ENCODE measurements around the gene DNASE2.
"Not testable (repeated sequence)": the region's sequence is repeated elsewhere in the genome, so short reads cannot be mapped to it uniquely, and the experiment has no call there.

The DNASE2 gene

DNA sequence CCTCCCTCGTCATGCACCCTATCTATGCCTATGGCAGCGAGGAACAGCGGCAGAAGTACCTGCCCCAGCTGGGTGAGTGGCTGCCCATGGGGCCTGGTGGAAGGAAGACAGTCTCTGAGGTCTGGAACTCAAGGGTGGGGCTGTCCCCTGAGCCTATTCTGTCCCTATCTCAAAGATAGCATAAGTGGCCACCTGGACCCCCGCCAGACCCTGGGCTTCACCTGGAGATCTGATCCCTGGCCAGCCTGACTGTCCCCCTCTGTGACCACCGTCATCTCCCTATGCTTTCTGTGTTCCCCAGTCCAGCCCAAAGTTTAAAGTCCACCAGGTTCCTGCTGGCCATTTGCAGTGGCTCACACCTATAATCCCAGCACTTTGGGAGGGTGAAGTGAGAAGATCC is 12.3 kb upstream of the DNASE2 start:
- Mint-ChIP-seq H3K36me3 (ENCODE audit: low read depth) (peaks cover 18% of the 10 kb centered on the region), H3K4me3 (peak overlapping the region; percentile 50), H3K4me1 (ENCODE audit: low read depth) (peaks cover 17% of the 10 kb centered on the region), H3K27ac (no peak overlapping the region), H3K9me3 (no peaks in the 10 kb centered on the region), H3K27me3 (ENCODE audit: low read depth) (no peaks in the 10 kb centered on the region)

DNA sequence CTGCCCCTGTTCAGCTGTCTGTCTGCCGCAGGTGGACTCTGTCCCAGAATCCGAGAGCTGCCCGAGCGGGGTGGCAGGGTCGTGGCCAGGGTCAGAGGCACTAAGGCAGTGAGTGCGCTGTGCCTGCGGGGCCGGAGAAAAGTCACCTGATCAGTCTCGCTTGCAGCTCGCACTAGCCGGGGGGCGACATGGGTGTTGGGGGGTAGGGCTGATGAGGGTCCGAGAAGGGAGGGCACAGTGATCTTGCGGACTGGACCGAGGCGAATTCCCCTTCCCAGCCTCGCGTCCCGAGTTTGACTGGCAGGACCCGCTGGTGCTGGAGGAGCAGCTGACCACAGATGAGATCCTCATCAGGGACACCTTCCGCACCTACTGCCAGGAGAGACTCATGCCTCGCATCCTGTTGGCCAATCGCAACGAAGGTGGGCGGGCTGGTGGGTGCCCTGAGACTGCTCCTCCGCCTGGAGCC is 10.3 kb upstream of the DNASE2 start:
- Mint-ChIP-seq H3K4me1 (ENCODE audit: low read depth) (peaks cover 12% of the 10 kb centered on the region), H3K9me3 (no peaks in the 10 kb centered on the region), H3K27ac (peak overlapping the region; percentile 70), H3K4me3 (peak overlapping the region; percentile 84), H3K27me3 (ENCODE audit: low read depth) (no peaks in the 10 kb centered on the region), H3K36me3 (ENCODE audit: low read depth) (peaks cover 18% of the 10 kb centered on the region)

DNA sequence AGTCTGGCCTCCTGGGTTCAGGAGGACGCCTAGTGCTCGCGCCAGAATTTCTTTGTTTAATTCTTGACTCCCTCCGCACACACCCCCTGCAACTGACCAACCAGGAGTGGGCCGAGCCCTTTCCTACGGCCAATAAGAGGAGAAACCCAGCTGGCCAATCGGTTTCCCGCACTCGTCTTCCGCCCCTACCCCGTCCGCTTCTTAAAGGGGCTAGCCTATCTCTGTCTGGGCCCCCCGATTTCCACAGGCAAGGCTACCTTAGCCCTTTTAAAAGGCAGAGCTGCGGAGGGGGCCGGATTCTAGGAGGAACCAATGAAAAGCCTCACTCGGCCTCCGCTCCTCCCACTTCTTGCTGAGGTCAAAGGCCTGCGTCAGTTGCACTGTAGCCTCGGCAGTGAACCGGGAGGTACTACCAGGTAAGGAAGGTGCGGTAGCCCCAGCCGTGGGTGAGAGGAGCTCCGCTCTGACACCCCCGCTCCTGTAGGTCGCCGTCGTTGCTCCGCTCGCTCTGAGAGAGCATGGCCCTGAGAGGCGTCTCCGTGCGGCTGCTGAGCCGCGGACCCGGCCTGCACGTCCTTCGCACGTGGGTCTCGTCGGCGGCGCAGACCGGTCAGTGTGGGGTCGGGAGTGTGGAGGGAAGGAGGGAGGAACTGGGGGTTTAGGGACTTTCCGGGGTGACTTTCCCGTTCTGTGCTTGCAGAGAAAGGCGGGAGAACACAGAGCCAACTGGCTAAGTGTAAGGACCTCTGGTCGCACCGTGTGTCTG is 9.7 kb upstream of the DNASE2 start, which contains the start of gene GCDH:
Gene GCDH (plus strand): TSS at position 374 of the 766 bp plus-strand sequence. CDS start 145 bp downstream, at position 519.
- H3K4me1 Mint-ChIP-seq (ENCODE audit: low read depth) = peaks cover 14% of the 10 kb centered on the region
- no peaks in the 10 kb centered on the region for H3K9me3 Mint-ChIP-seq
- H3K36me3 Mint-ChIP-seq (ENCODE audit: low read depth) = peaks cover 18% of the 10 kb centered on the region
- peak within 1 kb of the TSS; percentile 70 for H3K27ac Mint-ChIP-seq
- peak within 1 kb of the TSS; percentile 84 for H3K4me3 Mint-ChIP-seq
- H3K27me3 Mint-ChIP-seq (ENCODE audit: low read depth) = no peaks in the 10 kb centered on the region

- H3K27me3 Mint-ChIP-seq (ENCODE audit: low read depth); H3K9me3 Mint-ChIP-seq: not testable (repeated sequence)
- Mint-ChIP-seq H3K4me3 (peak overlapping the region; percentile 84), H3K36me3 (ENCODE audit: low read depth) (peaks cover 17% of the 10 kb centered on the region), H3K27ac (peak overlapping the region; percentile 70), H3K4me1 (ENCODE audit: low read depth) (peaks cover 14% of the 10 kb centered on the region)
Measured at GRCh38 chr19:12890299-12890786, 9.1 kb upstream of the DNASE2 start.

DNA sequence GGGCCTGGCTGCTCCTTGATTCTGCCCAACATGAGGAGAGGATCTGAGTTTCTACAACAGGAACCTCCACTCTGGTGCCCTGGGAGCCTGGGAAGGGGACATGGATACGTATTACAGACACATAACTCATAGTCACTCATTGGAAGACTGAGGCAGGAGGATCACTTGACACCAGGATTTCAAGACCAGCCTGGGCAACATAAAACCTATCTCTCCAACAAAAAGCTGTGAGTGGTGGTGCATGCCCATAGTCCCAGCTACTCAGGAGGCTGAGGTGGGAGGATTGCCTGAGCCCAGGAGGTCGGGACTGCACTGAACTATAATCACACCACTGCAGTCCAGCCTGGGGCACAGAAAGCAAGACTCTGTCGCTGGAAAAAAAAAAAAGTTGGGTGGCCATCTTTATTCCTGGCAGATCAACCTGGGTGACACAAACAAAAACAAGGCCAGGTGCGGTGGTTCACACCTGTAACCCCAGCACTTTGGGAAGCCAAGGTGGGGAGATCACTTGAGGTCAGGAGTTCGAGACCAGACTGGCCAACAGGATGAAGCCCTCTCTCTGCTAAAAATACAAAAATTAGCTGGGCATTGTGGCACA is 6.9 kb upstream of the DNASE2 start:
- peaks cover 4% of the 10 kb centered on the region for H3K36me3 Mint-ChIP-seq (ENCODE audit: low read depth)
- H3K27me3 Mint-ChIP-seq (ENCODE audit: low read depth) = no peaks in the 10 kb centered on the region
- H3K27ac Mint-ChIP-seq = no peak overlapping the region
- peaks cover 19% of the 10 kb centered on the region for H3K4me1 Mint-ChIP-seq (ENCODE audit: low read depth)
- no peaks in the 10 kb centered on the region for H3K9me3 Mint-ChIP-seq
- H3K4me3 Mint-ChIP-seq = no peak overlapping the region

- peaks cover 22% of the 10 kb centered on the region for H3K4me1 Mint-ChIP-seq (ENCODE audit: low read depth)
- H3K27me3 Mint-ChIP-seq (ENCODE audit: low read depth) = no peaks in the 10 kb centered on the region
- peaks cover 4% of the 10 kb centered on the region for H3K36me3 Mint-ChIP-seq (ENCODE audit: low read depth)
- H3K27ac Mint-ChIP-seq = peak within 1 kb of the TSS; percentile 41
- peak within 1 kb of the TSS; percentile 56 for H3K4me3 Mint-ChIP-seq
- H3K9me3 Mint-ChIP-seq = no peaks in the 10 kb centered on the region
Measured at GRCh38 chr19:12886969-12887747, 5.9 kb upstream of the DNASE2 start, which contains the start of gene KLF1. Gene KLF1, minus strand, starts transcription at chr19:12887201. Its CDS starts 61 bp downstream, at chr19:12887140.

DNA sequence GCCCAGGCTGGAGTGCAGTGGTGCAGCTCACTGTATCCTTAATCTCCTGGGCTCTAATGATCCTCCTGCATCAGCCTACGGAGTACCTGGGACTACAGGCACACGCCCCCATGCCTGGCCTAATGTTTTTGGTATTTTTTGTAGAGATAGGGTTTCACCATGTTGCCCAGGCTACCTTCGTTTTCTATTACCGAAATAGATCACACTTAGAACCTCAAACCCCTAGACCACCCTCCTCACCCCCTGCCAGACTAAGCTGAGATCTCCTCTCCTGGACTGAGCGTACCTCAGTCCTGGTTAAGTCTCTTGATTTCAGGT is 5.4 kb upstream of the DNASE2 start:
- Mint-ChIP-seq H3K27me3 (ENCODE audit: low read depth) (no peaks in the 10 kb centered on the region), H3K36me3 (ENCODE audit: low read depth) (peaks cover 4% of the 10 kb centered on the region), H3K4me3 (peak overlapping the region; percentile 56), H3K4me1 (ENCODE audit: low read depth) (peaks cover 22% of the 10 kb centered on the region), H3K9me3 (no peaks in the 10 kb centered on the region), H3K27ac (peak overlapping the region; percentile 41)

DNA sequence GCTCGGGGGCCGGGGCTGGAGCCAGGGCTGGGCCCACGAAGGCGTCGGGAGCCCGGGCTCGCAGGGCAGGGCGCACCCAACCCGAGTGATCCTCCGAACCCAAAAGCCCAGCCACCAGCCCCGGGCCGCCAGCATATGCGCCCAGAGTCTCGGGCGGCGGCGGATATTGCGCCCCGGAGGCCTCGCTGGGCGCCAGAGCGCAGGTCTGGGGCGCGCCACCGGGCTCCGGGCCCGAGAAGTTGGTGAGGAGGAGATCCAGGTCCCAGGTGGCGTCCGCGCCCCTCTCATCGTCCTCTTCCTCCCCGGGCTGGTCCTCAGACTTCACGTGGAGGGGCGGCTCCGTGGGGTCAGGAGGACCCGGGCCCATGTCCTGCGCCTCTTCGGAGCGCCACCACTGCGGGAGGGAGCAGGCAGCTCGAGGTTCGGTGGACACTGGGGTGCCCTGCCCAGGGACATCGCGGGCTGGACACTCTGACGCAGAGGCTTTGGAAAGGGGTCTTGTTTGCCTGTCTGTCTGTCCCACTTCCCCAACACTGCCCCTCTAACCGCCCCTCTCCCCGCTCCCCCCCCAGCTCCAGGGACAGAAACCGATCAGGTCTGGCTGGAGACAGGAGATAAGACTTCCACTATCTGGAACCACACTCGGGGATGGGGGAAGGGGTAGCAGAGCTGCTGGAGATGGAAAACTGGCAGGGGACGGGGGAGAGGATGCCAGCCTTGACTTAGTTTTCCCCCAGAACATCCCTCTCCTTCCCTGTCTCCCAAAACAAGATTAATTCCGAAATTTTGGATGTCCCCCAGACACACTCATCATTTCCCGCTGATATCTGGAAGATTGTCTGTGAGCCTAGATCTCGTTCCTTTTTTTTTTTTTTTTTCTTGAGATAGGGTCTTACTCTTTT is 4.8 kb upstream of the DNASE2 start:
- Mint-ChIP-seq H3K27ac (peak overlapping the region; percentile 41), H3K36me3 (ENCODE audit: low read depth) (peaks cover 1% of the 10 kb centered on the region), H3K27me3 (ENCODE audit: low read depth) (no peaks in the 10 kb centered on the region), H3K4me1 (ENCODE audit: low read depth) (peaks cover 21% of the 10 kb centered on the region), H3K9me3 (no peaks in the 10 kb centered on the region), H3K4me3 (peak overlapping the region; percentile 56)

DNA sequence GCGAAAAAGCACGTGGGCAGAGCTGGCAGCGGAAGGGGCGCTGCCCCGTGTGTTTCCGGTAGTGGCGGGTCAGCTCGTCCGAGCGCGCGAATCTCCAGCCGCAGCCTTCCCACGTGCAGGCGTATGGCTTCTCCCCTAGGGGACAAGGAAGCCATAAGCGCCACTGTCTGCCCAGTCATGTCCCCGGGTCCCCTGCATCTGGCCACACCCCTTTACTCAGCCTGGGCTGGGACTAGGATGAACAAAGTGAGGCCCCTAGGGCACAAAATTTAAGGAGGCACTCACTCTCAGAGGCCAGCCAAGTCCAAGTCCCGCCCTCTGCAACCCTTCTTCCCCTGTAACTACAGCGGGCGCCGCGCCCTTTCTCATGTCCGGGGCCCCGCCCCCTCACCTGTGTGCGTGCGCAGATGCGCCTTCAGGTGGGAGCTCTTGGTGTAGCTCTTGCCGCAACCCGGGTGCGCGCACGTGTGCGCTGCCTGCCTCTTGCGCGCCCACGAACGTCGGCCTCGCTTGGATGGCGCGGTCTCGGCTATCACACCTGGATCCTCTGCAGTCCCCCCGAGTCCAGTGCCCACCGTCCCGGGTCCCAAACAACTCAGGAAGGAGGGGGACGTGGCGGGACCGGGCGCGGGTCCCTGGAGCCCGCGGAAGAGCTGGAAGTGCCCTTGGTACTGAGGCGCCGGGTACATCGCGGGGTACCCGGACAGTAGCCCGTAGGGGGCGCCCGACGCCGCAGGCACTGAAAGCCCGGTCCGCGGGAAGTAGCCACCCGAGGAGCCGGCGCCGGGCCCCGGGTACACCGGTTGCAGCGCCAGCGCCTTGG is 3.9 kb upstream of the DNASE2 start:
- H3K36me3 Mint-ChIP-seq (ENCODE audit: low read depth) = no peaks in the 10 kb centered on the region
- H3K4me1 Mint-ChIP-seq (ENCODE audit: low read depth) = peaks cover 22% of the 10 kb centered on the region
- H3K9me3 Mint-ChIP-seq = no peaks in the 10 kb centered on the region
- H3K4me3 Mint-ChIP-seq = peak overlapping the region; percentile 90
- peak overlapping the region; percentile 86 for H3K27ac Mint-ChIP-seq
- H3K27me3 Mint-ChIP-seq (ENCODE audit: low read depth) = no peaks in the 10 kb centered on the region

DNA sequence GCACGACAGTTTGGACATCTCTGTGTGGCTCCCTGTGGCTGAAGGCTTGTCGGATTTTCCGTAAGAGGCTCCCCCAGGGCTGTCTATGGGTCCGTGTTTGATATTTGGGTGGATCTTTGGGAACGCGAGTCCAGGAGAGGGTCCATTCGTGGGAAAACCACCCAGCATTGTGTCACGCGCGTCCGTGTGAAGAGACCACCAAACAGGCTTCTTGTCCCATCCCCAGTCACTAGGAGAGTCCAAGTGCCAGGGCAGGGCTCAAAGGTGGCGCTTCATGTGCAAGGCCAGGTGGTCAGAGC is 3.3 kb upstream of the DNASE2 start:
- Mint-ChIP-seq H3K36me3 (ENCODE audit: low read depth) (no peaks in the 10 kb centered on the region), H3K9me3 (no peaks in the 10 kb centered on the region), H3K4me1 (ENCODE audit: low read depth) (peaks cover 23% of the 10 kb centered on the region), H3K27me3 (ENCODE audit: low read depth) (no peaks in the 10 kb centered on the region), H3K27ac (no peak overlapping the region), H3K4me3 (peak overlapping the region; percentile 90)

- peaks cover 23% of the 10 kb centered on the region for H3K4me1 Mint-ChIP-seq (ENCODE audit: low read depth)
- H3K27ac Mint-ChIP-seq = no peak overlapping the region
- no peaks in the 10 kb centered on the region for H3K36me3 Mint-ChIP-seq (ENCODE audit: low read depth)
- H3K27me3 Mint-ChIP-seq (ENCODE audit: low read depth) = no peaks in the 10 kb centered on the region
- no peaks in the 10 kb centered on the region for H3K9me3 Mint-ChIP-seq
- H3K4me3 Mint-ChIP-seq = peak overlapping the region; percentile 10
Measured at GRCh38 chr19:12884202-12884601, 3.0 kb upstream of the DNASE2 start.

DNA sequence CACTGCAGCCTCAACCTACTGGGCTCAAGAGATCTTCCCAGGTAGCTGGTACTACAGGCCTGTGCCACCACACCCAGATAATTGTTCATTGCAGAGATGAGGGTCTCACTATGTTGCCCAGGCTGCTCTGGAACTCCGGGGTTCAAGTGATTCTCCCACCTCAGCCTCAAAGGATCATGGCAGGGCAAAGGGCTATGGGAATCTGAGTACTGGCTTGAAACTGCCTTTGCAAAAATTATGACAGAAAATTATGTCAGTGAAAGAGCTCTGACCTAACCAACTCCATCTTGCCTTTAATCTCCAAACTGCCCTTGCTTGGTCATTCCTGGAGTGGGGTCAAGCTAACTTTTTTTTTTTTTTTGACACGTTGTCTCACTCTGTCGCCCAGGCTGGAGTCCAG is 1.3 kb upstream of the DNASE2 start:
- Mint-ChIP-seq H3K4me3 (peak overlapping the region; percentile 89), H3K9me3 (no peaks in the 10 kb centered on the region), H3K27ac (no peak overlapping the region), H3K27me3 (ENCODE audit: low read depth) (no peaks in the 10 kb centered on the region), H3K4me1 (ENCODE audit: low read depth) (peaks cover 24% of the 10 kb centered on the region), H3K36me3 (ENCODE audit: low read depth) (peaks cover 7% of the 10 kb centered on the region)

DNA sequence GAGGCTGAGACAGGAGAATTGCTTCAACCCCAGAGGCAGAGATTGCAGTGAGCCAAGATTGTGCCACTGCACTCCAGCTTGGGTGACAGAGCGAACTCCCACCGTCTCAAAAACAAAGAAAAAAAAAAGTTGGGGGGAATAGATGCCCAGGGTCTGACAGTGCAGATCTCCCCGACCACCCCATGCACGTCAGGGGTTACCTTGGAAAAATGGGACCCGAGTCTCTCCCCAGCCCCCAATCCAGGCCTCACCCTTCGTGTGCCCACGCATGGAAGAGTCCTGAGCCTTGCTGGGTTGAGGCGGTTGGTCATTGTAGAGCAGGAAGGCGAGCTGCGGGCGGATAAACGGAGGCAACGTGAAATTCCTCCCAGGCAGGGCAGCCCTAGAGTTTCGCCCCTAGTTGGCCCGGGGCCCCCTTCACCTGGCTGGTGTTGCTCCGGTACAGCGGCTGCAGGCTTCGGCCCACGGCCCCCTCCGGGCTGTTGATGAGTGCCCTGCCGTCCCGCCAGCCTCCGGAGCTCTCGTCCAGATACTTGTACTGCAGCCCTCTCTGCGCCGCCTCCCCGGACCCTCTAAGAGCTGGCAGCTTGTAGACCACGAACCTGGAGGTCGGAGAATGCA is 588 bp downstream of the DNASE2 start:
- H3K9me3 Mint-ChIP-seq = no peaks in the 10 kb centered on the region
- peak overlapping the region; percentile 87 for H3K27ac Mint-ChIP-seq
- H3K4me1 Mint-ChIP-seq (ENCODE audit: low read depth) = peaks cover 21% of the 10 kb centered on the region
- H3K36me3 Mint-ChIP-seq (ENCODE audit: low read depth) = peaks cover 7% of the 10 kb centered on the region
- H3K4me3 Mint-ChIP-seq = peak overlapping the region; percentile 89
- H3K27me3 Mint-ChIP-seq (ENCODE audit: low read depth) = no peaks in the 10 kb centered on the region

Measured in T-helper 1 cell treated with Interleukin-12 subunit alpha and Interleukin-12 subunit beta and Interleukin-4 antibody, amounts not matched to agents 30 μg/mL and 1 μg/mL, for 36 hours (primary cell).